Motor neuron (in vitro differentiated cells): Measurements from ENCODE around the gene ATE1. TPM values are rescaled to one million over a fixed set of nuclear protein-coding genes. Genes with fewer than 3 reads are reported as not detected.

ENCODE experiments used
- ATAC-seq, 8 experiments: fragments of 200-7000 bp; cut with Tn5 transposase; replicated peaks in 6 of 8; 2 replicates each; pipeline ENCODE4 v1.8.0; 2021; ENCODE audit warnings: mild to moderate bottlenecking in 8 of 8, moderate library complexity in 8 of 8
- H3K27ac ChIP-seq, 2 donors: fragments of 250-450 bp; sonication (Bioruptor Pico); 2 replicates each; pipeline ENCODE4 v1.9.0; 2021; ENCODE audit warnings: antibody characterized with exemption in 2 of 2, mild to moderate bottlenecking in 2 of 2, moderate library complexity in 1 of 2
- H3K4me1 ChIP-seq, 2 donors: fragments of 250-450 bp; sonication (Bioruptor Pico); replicated peaks in 1 of 2; 2 replicates each; pipeline ENCODE4 v1.6.1; 2021; ENCODE audit warnings: antibody characterized with exemption in 2 of 2, mild to moderate bottlenecking in 2 of 2, moderate library complexity in 1 of 2
- H3K4me3 ChIP-seq, 5 donors: fragments of 250-450 bp; sonication (Bioruptor Pico); 2 replicates each; pipeline ENCODE4 v1.9.0; 2021; ENCODE audit warnings: antibody characterized with exemption in 5 of 5, mild to moderate bottlenecking in 5 of 5, moderate library complexity in 4 of 5
- WGBS, 10 experiments: fragments of 450-650 bp; shearing (Covaris generic); methylation state at CpG; one replicate each; pipeline ENCODE4 v1.0.0; 2022; 5-methylcytosine and 5-hydroxymethylcytosine counted together
- in situ Hi-C, 9 experiments: fragments of 400-800 bp; cut with MboI; loops; one replicate each; pipeline ENCODE4 v1.15.0; 2021; ENCODE audit warnings: low sequenced_read_pairs in 9 of 9, low pct_unique_long_range_greater_than_20kb in 2 of 9; ENCODE audit not compliant: unreplicated experiment in 9 of 9
- total RNA-seq, 8 experiments: library from RNA; unstranded; fragments of 300-600 nt; gene quantifications; 2 replicates each; pipeline versions ENCODE4 v1.2.3 to v1.2.4, GENCODE V29; 2022

ATE1 gene
- total RNA-seq, 8 experiments from 2014 or later = 23.9 to 36.9 (median 31.7) TPM

DNA sequence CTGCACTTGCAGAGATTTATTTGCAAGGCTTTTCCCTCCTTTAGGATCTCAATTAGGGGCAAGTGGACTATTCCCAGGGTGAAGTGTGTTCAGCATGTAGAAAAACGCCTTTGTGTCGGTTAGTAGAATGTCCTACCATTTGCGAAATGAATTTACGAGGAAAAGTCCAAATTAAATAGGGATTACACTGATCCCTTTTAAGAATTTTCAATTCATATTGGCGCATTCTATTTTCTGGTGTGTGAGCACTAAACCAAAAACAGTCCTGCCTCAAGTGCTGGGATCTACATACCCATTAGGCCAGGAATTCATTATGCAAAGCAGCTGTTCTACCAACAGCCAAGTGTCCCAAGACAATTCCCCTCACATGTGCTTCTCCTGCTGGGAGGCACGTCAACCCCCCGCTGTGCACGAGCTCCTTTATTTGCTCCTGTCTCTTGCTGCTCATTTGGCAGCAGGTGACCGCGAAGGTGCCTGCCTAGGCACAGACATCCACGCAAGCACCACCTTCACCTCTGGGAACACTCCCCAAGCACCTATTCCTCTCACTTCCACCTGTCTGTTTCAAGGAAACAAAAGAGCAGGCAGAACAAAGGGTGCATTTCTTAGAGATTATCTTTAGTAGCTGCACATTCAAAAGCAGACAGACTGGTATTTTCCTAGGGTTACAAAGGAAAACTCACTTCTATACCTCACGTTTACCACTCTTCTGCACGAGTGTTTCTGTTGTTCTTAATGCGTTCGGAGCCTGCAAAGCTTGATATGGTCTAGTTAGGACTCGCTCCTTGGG is 195.0 kb downstream of the ATE1 start:
- no peak overlapping the region for H3K4me3 ChIP-seq
- peaks cover 19 to 20% of the 10 kb centered on the region in 2 donors for H3K4me1 ChIP-seq
- WGBS, 10 experiments = 0 to 100% (median 56%) methylated on average over 1 to 11 of the region's 16 CpGs
- in situ Hi-C loops = loop anchor here in 5 of 9 experiments (10.0 to 25.0 kb wide), 3 partner anchors 121 to 796 kb away; no protein-coding TSS in a partner anchor
- ATAC-seq = peak in 7 of 8 experiments; percentile 32 to 91 (median 52)
- H3K27ac ChIP-seq = no peak overlapping the region

GRCh38 chr10:121732172-121732571 is 195.7 kb downstream of the ATE1 start:
- Histone ChIP-seq H3K4me1 (peaks cover 16 to 17% of the 10 kb centered on the region in 2 donors), H3K4me3 (no peak overlapping the region), H3K27ac (no peak overlapping the region)
- 0 to 83% (median 17%) methylated on average over 1 to 3 of the region's 3 CpGs; no CpG with 5 or more reads in 2 of the 10 experiments for WGBS, 10 experiments
- ATAC-seq = peak in 3 of 8 experiments; percentile 72 to 90 (median 80)
- in situ Hi-C loops = loop anchor here in 5 of 9 experiments (10.0 to 25.0 kb wide), 3 partner anchors 120 to 795 kb away; no protein-coding TSS in a partner anchor

DNA sequence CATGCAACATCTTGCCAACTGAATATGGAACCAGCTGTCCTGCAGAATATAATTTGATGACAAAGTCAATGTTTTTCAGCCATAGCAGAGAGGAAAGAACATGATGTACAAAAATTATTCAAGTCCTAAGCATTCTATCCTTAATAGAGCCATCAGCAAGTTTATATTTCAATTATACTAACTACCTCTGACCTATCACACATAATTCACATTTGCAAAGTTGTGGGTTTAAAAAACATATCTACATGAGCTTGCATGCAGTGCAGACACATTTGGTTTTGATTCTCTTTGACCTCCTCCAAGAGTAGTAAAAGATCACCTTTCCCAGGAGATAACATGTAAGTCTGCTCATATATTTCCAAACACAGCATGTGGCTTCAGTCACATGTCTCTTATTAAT is 203.5 kb downstream of the ATE1 start:
- Histone ChIP-seq H3K27ac (no peak overlapping the region), H3K4me3 (no peak overlapping the region), H3K4me1 (no peaks in the 10 kb centered on the region)
- ATAC-seq = peak in 2 of 8 experiments; percentile 16 to 91
- in situ Hi-C loops = loop anchor here in 1 of 9 experiments (25.0 kb wide), 1 partner anchor 762 kb away; no protein-coding TSS in a partner anchor

DNA sequence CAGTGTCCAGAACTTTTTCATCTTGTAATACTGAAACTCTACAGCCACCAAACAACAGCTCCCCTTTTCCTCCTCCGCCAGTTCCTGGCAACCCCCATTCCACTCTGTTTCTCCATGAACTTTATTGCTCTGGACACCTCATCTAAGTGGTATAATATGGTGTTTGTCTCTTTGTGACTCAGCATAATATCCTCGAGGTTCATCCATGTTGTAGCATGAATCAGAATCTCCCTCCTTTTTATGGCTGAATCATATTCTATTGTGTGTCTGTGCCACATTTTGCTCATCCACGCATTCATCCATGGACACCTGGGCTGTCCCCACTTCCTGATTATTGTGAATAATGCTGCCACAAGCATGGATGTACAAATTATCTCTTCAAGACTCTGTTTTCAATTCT is 205.2 kb downstream of the ATE1 start:
- WGBS, 10 experiments = 0 to 100% (median 85%) methylated on average over 1 to 3 of the region's 3 CpGs
- in situ Hi-C loops = loop anchor here in 1 of 9 experiments (25.0 kb wide), 1 partner anchor 760 kb away; no protein-coding TSS in a partner anchor
- no peak overlapping the region for H3K27ac ChIP-seq
- H3K4me3 ChIP-seq = no peak overlapping the region
- no peaks in the 10 kb centered on the region for H3K4me1 ChIP-seq
- no peak for ATAC-seq

GRCh38 chr10:121721257-121721656 is 206.6 kb downstream of the ATE1 start:
- Histone ChIP-seq H3K4me3 (no peak overlapping the region), H3K4me1 (no peaks in the 10 kb centered on the region), H3K27ac (no peak overlapping the region)
- no peak for ATAC-seq
- in situ Hi-C loops = loop anchor here in 1 of 9 experiments (25.0 kb wide), 1 partner anchor 759 kb away; no protein-coding TSS in a partner anchor
- WGBS, 10 experiments = 30 to 100% (median 83%) methylated on average over 1 to 4 of the region's 4 CpGs; no CpG with 5 or more reads in 1 of the 10 experiments

DNA sequence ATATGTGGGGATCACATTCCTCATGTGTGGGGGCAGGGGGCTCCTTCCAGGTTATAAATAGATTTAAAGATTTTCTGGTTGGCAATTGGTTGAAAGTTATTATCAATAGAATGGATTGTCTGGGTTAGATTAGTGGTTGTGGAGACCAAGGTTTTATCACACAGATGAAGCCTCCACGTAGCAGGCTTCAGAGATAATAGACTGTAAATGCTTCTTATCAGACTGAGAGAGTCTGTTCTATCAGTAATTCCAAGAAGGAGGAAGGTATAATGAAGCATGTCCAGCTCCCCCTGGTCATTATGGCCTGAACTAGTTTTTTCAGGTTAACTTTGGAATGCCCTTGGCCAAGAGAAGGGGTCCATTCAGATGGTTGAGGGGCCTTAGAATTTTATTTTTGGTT is 211.9 kb downstream of the ATE1 start:
- H3K4me3 ChIP-seq = no peak overlapping the region

DNA sequence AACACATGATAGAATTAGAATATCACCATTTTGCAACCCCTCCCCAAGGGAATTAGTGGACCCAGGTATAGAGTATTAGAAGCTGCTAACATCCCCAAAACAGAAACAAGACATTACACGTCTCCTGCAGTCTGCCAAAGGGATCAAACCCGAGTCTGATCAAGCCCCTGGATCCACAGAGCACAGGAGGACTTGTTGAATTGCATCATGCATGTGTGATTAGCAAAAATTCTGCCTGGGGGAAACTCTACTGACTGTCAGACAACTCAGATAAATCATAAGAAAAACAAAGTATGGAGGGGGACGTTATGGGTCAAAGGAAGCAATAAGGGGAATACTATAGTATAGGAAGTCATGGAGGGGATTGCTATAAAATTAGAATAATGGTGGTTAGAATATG is 212.8 kb downstream of the ATE1 start:
- H3K27ac ChIP-seq = no peak overlapping the region
- ATAC-seq = no peak
- WGBS, 10 experiments = 0 to 100% (median 82%) methylated on average over 1 to 3 of the region's 3 CpGs; no CpG with 5 or more reads in 2 of the 10 experiments

More for the DNA sequence above, 211.9 kb downstream of the ATE1 start:
- WGBS, 10 experiments = 67 to 100% (median 89%) methylated on average over 1 of the region's 1 CpG; no CpG with 5 or more reads in 4 of the 10 experiments
- H3K27ac ChIP-seq = no peak overlapping the region
- in situ Hi-C loops = loop anchor here in 1 of 9 experiments (25.0 kb wide), 1 partner anchor 754 kb away; no protein-coding TSS in a partner anchor
- H3K4me1 ChIP-seq = peaks cover 5% of the 10 kb centered on the region in 2 donors
- no peak for ATAC-seq

DNA sequence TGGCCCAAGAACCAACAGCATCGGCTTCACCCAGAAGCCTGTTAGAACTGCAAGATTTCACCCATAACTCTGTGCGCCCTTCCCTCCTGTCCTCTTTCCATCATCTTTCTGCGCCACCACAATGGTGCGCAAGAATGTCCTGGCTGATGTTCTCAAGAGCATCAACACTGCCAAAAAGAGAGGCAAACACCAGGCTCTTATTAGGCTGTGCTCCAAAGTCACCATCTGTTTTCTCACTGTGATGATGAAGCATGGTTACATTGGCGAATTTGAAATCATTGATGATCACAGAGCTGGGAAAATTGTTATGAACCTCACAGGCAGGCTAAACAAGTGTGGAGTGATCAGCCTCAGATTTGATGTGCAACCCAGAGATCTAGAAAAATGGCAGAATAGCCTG is 214.3 kb downstream of the ATE1 start:
- WGBS, 10 experiments = 14 to 100% (median 93%) methylated on average over 1 to 5 of the region's 5 CpGs; no CpG with 5 or more reads in 3 of the 10 experiments
- in situ Hi-C loops = loop anchor here in 1 of 9 experiments (25.0 kb wide), 1 partner anchor 751 kb away; no protein-coding TSS in a partner anchor
- H3K27ac ChIP-seq = no peak overlapping the region
- no peak for ATAC-seq
- H3K4me1 ChIP-seq = peaks cover 28 to 29% of the 10 kb centered on the region in 2 donors
- H3K4me3 ChIP-seq = no peak overlapping the region

More for the DNA sequence above, 212.8 kb downstream of the ATE1 start:
- Histone ChIP-seq H3K4me1 (peaks cover 13% of the 10 kb centered on the region in 2 donors), H3K4me3 (no peak overlapping the region)
- in situ Hi-C loops = loop anchor here in 1 of 9 experiments (25.0 kb wide), 1 partner anchor 753 kb away; no protein-coding TSS in a partner anchor

DNA sequence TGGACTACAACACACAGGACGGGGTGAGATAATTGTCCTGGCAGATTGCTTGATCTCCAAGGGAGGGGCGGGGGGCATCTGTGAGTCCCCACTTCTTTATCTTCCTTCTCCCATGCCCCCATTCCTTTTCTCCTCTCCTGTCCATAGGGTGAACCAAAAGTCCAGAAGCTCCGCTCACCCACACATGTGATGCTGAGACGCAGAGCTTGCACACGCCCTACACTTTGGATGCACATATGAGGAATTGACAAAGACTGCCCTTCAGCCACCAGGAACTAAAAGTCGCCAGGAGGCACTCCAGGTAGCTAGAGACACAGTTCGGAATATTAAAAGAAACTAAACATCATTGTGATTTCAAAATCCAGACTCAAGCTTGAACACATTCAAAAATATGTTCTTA is 216.9 kb downstream of the ATE1 start:
- peak in 1 of 8 experiments; percentile 47 for ATAC-seq
- WGBS, 10 experiments = 0 to 77% (median 28%) methylated on average over 1 to 4 of the region's 7 CpGs; no CpG with 5 or more reads in 4 of the 10 experiments
- in situ Hi-C loops = loop anchor here in 1 of 9 experiments (25.0 kb wide), 1 partner anchor 749 kb away; no protein-coding TSS in a partner anchor
- Histone ChIP-seq H3K4me3 (no peak overlapping the region), H3K4me1 (peaks cover 30 to 37% of the 10 kb centered on the region in 2 donors), H3K27ac (peak overlapping the region in 1 of 2 donors; percentile 7)

DNA sequence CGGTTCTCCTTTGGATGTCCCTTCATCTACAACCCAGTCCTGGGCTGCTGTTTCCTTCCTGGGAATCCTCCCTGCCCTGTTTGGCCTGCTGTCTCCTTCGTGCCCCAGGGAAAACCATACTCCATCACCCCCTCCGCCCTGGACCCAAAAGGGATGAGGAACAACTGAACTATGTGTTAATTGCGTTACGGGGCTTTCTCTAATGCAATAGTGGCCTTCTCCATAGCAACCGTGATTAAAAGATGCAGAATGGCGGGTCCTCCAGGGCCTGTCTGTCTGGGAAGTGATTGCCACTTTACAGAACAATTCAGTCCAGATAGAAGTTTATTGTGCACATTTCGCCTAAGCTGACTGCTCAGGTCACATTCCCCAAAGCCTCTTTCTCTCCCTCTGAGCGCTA is 217.6 kb downstream of the ATE1 start:
- ATAC-seq = peak in 7 of 8 experiments; percentile 25 to 80 (median 78)
- Histone ChIP-seq H3K4me3 (no peak overlapping the region), H3K27ac (peak overlapping the region; percentile 27 to 44), H3K4me1 (peaks cover 30 to 37% of the 10 kb centered on the region in 2 donors)
- WGBS, 10 experiments = 0 to 63% (median 10%) methylated on average over 1 to 9 of the region's 9 CpGs; no CpG with 5 or more reads in 2 of the 10 experiments
- in situ Hi-C loops = loop anchor here in 1 of 9 experiments (25.0 kb wide), 1 partner anchor 748 kb away; no protein-coding TSS in a partner anchor

DNA sequence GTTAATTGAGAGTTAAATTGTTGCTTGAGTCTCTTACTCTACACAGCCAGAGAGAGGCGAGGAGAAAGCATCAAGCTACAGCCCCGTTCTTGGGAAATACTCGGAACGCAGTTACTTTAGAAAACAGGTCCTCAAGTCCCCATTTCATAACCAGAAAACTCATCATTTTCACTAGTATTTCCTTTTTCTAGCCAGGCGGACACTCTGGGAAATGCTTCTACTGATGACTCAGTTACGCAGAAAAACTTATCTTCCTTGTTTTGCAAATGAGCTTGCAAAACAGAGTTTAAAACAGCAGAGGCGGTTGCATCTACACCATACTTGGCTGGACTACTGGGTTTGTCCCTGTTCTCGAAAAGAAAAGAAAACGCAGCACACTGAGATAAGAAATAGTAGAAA is 218.2 kb downstream of the ATE1 start:
- Histone ChIP-seq H3K4me1 (peaks cover 30 to 37% of the 10 kb centered on the region in 2 donors), H3K27ac (peak overlapping the region in 1 of 2 donors; percentile 27), H3K4me3 (peak overlapping the region in 1 of 5 donors; percentile 3)
- 9 to 79% (median 45%) methylated on average over 2 to 9 of the region's 9 CpGs for WGBS, 10 experiments
- in situ Hi-C loops = loop anchor here in 1 of 9 experiments (25.0 kb wide), 1 partner anchor 747 kb away; no protein-coding TSS in a partner anchor
- ATAC-seq = peak in 6 of 8 experiments; percentile 40 to 69 (median 64)

DNA sequence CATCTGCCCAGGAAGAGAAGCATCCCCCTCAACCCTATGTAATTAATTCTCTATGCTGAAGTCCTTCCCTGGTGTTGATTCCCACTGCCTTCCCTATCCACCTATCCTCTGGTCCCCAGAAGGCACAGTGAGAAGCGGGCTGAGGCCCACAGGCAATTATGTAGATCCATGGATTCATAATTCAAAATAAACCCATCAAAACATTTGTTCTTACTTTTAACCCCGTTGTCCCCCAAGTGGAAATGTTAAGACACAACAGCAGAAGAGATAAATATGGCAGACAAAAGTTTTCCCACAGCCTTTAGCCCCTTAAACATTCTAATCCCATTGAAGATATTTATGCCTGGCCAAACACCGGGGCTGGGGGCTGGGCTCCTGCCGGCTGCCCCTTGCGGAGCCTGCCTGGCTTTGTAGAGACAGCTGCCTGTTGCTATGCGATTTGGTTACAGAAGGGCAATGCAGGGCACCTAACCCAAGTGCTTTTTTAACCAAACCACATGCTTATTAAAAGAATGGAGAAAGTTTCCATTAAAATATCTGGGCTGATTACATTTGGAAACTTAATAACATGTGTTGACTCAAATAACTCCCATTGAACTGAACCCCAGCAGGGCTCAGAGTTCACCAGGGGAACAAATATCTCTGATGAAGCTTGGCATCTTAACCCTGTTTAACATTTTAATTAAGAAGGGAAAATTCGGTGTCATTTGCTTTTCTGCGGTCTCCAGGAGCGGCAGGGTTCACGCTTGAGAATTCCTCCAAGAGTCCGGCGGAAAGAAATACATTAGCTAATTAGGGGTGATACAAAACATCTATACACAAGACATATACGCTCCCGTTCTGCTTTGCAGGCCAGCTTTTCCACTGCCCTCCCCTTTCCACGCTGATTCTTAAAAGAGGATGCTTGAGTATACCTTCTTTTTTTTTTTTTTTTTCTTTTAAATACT is 218.8 kb downstream of the ATE1 start:
- Histone ChIP-seq H3K4me1 (peaks cover 30 to 37% of the 10 kb centered on the region in 2 donors), H3K4me3 (peak overlapping the region in 1 of 5 donors; percentile 3), H3K27ac (peak overlapping the region in 1 of 2 donors; percentile 40)
- 0 to 78% (median 20%) methylated on average over 1 to 15 of the region's 15 CpGs for WGBS, 10 experiments
- peak in 6 of 8 experiments; percentile 32 to 63 (median 51) for ATAC-seq
- in situ Hi-C loops = loop anchor here in 1 of 9 experiments (25.0 kb wide), 1 partner anchor 747 kb away; no protein-coding TSS in a partner anchor
